AG04449 (cell line): ENCODE results near the gene USP47.

ENCODE experiments used
- CTCF ChIA-PET: fragments of 350-600 bp; formaldehyde crosslinking; extraction: SDS; loops from one replicate; lab custom pipeline; 2021; ENCODE audit warnings: antibody characterized with exemption; lab: Yijun Ruan, JAX
- POLR2A ChIA-PET: fragments of 400-600, 350-600 bp; formaldehyde crosslinking; extraction: SDS; loops from one replicate; lab custom pipeline; 2020; ENCODE audit warnings: antibody characterized with exemption, inconsistent platforms; lab: Yijun Ruan, JAX
- DNase-seq: peaks from one replicate; pipeline ENCODE4 v3.0.0-alpha.2; 2010; ENCODE audit warnings: low read depth, low spot score
- H3K4me3 ChIP-seq: 2 replicates; pipeline ENCODE4 v1.5.1; 2011; ENCODE audit warnings: low read depth, mild to moderate bottlenecking, control low read depth, low read length
- CTCF ChIP-seq: IDR thresholded peaks from one replicate; pipeline ENCODE4 v1.5.1; 2011; ENCODE audit warnings: mild to moderate bottlenecking, moderate library complexity, low read length, control low read depth, inconsistent platforms; ENCODE audit not compliant: insufficient read depth; ENCODE audit errors: missing control alignments

The USP47 gene

GRCh38 chr11:11973361-11973800, 131.6 kb downstream of the USP47 start:
- POLR2A ChIA-PET, result interaction anchor here (0.8 kb wide), 1 partner anchor 12 kb away, joined by 4 read pairs; no protein-coding TSS in a partner anchor
- peak; percentile 50 for DNase-seq
- TF ChIP-seq CTCF, result no peak
- CTCF ChIA-PET, result interaction anchor here (1.0 to 2.5 kb wide), 5 partner anchors 10 to 308 kb away, joined by 3 to 6 read pairs (median 5); no protein-coding TSS in a partner anchor
- no peak overlapping the region for H3K4me3 ChIP-seq

- H3K4me3 ChIP-seq, result no peak overlapping the region
- ChIA-PET CTCF (interaction anchor here (1.0 to 2.5 kb wide), 4 partner anchors 11 to 308 kb away, joined by 3 to 6 read pairs (median 5); no protein-coding TSS in a partner anchor), POLR2A (no interaction called here)
- no peak for DNase-seq
- TF ChIP-seq CTCF, result no peak
Measured at GRCh38 chr11:11973866-11974265, 132.1 kb downstream of the USP47 start.

- POLR2A ChIA-PET, result interaction anchor here (0.6 to 1.9 kb wide), 2 partner anchors 10 to 1168 kb away, joined by 3 to 7 read pairs; no protein-coding TSS in a partner anchor
- no peak for DNase-seq
- CTCF ChIA-PET, result interaction anchor here (0.6 to 5.4 kb wide), 11 partner anchors 9 to 356 kb away, joined by 3 to 19 read pairs (median 4); partner anchors contain the start of gene DKK3
- no peak overlapping the region for H3K4me3 ChIP-seq
- no peak for TF ChIP-seq CTCF
Measured at GRCh38 chr11:11975201-11976092, 133.7 kb downstream of the USP47 start.

GRCh38 chr11:11976481-11977127, 134.8 kb downstream of the USP47 start:
- ChIA-PET POLR2A (interaction anchor here (1.3 to 2.0 kb wide), 4 partner anchors 9 to 68 kb away, joined by 4 to 7 read pairs (median 6); partner anchors contain the start of gene DKK3), CTCF (interaction anchor here (0.8 to 5.4 kb wide), 10 partner anchors 10 to 354 kb away, joined by 3 to 19 read pairs (median 4); partner anchors contain the start of gene DKK3)

More at GRCh38 chr11:11976481-11977127, 134.8 kb downstream of the USP47 start:
- TF ChIP-seq CTCF, result no peak
- H3K4me3 ChIP-seq, result no peak overlapping the region; the same call in 1 of the 2 replicates
- DNase-seq, result no peak
